HG02840 (cell line): ENCODE measurements around the gene MTHFSD.

Source experiments
- ATAC-seq: cut with Tn5 transposase; IDR thresholded peaks from one replicate; pipeline ENCODE4 v1.9.1; 2021; ENCODE audit warnings: mild to moderate bottlenecking, moderate library complexity, moderate number of reproducible peaks; ENCODE audit not compliant: unreplicated experiment, low FRiP score

MTHFSD gene

DNA sequence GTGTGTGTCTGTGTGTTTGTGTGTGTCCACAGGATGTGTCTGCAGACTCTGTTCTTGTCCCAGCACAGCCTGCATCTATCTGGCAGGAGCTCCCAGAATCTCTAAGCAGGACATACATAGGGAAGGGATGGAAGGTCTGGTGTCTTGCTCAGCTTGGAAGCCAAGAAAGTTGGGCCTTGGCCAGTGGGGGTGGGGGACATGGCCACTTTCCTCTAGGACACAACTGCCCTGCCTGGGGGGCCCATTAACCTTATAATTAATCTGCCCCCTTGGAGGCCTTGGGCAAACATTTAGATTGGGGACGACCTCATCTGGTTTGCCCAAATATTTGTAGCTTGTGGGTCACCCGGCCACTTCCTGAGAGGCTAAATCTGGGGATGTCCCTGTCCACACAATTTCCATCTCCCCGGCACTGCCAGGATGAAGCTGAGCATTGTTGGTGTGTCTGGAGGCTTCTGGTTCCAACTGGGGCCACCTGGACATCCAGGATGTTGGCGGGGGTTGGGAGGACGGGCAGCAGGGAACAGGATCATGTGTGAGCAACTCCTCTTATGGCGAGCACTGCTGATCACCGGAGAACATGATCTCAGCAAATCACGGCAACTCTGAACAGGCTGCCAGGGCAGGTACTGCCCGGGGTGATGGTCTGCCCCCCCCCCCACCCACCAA is 61.9 kb downstream of the MTHFSD start:
- ATAC-seq = no peak

DNA sequence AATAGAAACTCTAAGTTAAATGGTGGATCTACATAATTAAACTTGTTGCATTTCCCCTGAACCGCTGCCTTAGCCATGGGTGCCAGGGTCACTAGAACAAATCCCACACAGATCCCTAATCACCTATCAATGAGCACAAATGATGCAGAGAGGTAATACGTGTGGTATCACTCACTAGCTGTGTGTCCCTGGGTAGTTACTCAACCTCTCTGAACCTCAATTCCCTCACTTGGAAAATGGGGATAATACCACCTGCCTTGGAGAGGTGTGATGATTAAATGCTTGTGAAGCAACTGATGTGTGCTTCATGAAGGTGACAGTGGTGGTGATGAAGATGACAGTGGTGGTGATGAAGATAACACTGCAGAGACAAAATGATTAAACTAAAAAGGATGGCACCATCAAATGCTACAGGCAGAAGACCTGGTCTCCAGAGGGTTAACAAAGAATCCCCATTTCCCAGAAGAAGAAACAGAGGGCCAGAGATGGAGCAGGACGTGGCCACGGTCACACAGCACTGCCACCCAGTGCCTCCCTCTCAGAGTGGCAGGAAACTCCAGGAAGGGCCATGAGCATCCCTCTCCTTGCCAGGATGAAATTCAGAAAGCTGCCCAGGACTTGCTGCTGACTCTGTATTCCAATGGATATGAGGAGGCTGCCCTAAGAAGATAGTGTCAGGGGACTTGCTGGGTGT is 62.6 kb downstream of the MTHFSD start:
- no peak for ATAC-seq

DNA sequence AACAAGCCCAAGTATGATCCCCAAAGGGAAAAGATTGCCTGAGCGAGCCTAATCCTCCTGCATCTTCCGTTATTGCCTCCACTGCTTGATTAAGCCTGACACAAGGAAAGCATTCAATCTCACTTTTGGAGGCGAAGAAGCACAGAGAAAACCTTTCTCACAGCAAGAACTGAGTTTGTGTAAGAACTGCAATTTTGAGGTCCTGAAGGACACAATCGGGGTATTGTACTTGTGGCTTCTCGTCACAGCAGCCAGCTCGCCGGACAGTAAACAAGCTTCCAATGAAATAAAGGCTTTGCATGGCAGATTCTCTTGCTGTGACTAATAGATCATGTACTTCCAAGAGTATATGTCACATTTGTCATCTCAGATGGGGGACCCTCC is 63.4 kb downstream of the MTHFSD start:
- no peak for ATAC-seq

DNA sequence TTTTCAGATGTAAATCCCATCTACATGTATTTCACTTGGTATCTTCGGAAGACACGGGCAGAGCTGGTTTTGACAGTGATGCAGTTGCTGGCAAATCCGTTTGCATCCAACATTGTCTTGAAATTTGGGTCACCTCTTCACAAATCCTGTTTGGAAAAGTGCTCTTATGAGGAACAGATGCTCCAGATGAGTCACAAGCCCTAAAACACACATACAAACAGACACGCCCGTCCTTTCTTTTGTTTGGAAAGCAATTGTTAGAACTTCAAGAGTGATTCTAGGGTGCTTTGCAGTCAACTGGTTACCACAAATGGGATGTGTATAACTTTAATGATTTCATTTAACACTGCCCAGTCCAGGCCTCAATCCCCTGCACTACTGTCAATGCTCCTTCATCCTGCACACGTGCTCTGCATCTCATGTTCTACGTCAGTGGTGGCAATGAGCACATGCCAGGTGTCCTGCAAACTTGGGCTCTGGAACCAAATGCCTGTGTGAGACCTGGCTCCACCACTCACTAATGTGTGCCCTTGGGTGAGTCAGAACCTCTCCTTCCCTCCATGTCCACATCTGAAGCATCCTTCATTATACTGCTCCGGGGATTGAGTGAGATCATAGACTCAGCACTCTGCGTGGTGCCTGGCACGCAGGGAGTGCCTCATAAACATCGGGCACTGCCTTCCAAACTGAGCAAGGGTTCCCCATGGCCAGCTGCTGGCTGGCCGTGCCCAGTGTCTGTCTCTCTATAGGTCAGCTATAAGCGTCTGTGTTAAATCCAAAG is 64.0 kb downstream of the MTHFSD start:
- ATAC-seq = no peak

DNA sequence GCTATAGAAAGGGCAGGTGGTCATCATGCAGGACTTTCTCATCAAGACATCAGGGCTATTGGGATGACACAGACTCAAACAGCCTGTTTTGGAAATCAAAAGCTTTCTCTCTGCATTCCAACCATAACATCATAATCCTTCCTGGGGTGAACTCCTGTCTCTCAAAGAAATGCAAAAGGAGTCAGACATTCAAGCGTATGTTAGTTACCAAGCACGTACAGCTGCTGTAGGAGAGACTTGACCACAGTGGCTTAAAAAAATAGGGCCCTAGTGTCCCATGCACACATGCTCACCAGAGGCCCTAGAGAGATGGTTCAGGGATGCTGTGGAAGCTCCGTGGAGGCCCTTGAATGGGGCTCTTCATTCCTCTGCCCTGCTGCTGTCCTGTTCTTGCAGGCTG is 69.3 kb downstream of the MTHFSD start:
- no peak for ATAC-seq

DNA sequence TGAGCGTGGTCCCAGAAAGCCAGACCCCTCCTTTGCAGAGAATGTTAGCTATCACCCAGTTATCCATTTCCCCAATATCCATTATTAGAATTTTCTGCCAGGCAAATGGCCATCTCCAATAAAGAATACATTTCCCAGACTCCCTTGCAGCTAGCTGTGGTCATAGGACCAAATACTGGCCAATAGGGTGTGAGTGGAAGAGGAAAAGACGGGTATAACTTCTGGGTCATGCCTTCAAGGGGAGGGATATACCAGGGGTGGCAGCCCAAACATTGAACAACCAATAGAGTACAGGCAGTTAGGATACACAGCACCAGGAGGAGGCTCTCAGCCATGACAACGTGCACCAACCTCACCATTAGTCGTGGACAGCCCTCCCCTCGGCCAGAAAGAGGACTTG is 70.8 kb downstream of the MTHFSD start:
- no peak for ATAC-seq

DNA sequence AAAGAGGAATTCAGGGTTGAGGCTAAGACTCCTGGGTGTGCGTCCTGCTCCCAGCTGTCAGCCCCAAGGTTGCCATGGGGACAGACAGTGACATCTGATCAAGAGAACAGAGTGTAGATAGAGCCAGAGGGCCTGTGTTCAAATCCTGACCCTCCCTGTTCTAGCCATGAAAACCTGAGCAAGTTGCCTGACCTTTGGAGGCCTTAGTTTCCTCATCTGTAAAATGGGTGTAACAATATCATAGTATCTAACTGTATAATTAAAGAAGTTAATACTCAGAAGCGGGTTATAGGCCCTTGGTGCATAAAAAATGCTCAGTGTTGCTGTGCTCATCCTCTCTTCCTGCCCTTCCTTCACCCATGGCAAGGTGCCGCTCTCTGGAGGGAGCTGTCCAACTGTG is 73.4 kb downstream of the MTHFSD start:
- no peak for ATAC-seq

DNA sequence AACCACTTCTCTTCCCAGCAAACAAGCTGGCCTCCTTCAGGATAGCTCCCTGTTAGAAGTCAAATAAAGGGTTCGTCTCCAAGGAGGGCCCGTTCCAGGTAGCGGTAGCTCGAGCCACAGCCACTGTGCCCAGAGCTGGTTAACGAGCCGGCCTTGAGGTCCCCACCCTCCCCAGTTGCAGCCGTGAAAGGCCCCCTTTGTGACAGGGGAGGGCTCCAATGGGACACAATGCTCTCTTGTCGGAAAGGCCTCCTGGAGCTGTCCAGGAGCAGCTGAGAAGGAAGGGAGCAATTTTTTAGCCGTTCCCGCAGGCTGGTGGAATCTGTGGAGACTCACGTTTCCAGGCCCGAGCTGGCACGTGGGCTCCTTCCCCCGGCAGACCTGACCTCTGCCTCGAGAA is 74.6 kb downstream of the MTHFSD start:
- no peak for ATAC-seq
